Sigmoid colon (tissue), 4 donors: ENCODE data around the gene NR2C1.

Source experiments
- CTCF ChIP-seq, 4 experiments: fragments of 450-650 bp in 3 of 4; fragments of 200-600 bp in 1 of 4; IDR thresholded peaks; one replicate each; pipeline ENCODE4 v1.5.1; 2016 to 2019; ENCODE audit warnings: antibody characterized with exemption in 4 of 4, mild to moderate bottlenecking in 3 of 4, moderate library complexity in 2 of 4
- EP300 ChIP-seq, 4 donors: sonication (generic); formaldehyde crosslinking; IDR thresholded peaks; one replicate each; pipeline ENCODE4 v1.6.1; 2017; ENCODE audit warnings: antibody characterized with exemption in 4 of 4
- POLR2A ChIP-seq, 2 donors: fragments of 450-650 bp; IDR thresholded peaks; one replicate each; pipeline ENCODE4 v1.6.1; 2016; ENCODE audit warnings: antibody characterized with exemption in 2 of 2, mild to moderate bottlenecking in 2 of 2, moderate library complexity in 2 of 2
- POLR2AphosphoS5 ChIP-seq, 4 donors: sonication (generic); formaldehyde crosslinking; IDR thresholded peaks; one replicate each; pipeline ENCODE4 v1.6.1; 2017; ENCODE audit warnings: antibody characterized with exemption in 4 of 4

GRCh38 chr12:95096378-95096777 is 23.0 kb upstream of the NR2C1 start:
- no peak for TF ChIP-seq POLR2A (IDR thresholded peaks at IDR 0.05)
- TF ChIP-seq POLR2AphosphoS5 (IDR thresholded peaks at IDR 0.05), result no peak
- TF ChIP-seq CTCF (IDR thresholded peaks at IDR 0.05), result no peak
- TF ChIP-seq EP300 (IDR thresholded peaks at IDR 0.05), result no peak
